ENCODE measurements around the gene PLLP.

DNA sequence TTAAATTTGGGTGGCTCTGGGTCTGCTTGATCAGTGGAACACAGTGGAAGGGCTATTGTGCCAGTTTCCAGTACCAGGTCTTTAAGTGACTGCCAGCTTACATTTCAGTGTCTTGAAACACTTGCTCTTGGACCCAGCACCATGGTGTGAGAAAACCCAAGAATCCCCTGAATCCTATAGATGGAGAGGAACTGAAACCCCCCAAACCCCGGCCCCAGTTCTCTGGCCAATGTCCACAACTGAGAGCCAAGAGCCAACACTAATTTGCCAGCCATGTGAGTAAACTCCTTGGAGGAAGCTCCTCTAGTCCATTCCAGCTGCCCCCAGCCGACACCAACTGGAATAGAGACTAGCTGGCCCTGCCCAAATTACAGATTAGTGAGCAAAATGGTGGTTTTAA is 41.8 kb downstream of the PLLP start:
- TF ChIP-seq, protein P1, sequence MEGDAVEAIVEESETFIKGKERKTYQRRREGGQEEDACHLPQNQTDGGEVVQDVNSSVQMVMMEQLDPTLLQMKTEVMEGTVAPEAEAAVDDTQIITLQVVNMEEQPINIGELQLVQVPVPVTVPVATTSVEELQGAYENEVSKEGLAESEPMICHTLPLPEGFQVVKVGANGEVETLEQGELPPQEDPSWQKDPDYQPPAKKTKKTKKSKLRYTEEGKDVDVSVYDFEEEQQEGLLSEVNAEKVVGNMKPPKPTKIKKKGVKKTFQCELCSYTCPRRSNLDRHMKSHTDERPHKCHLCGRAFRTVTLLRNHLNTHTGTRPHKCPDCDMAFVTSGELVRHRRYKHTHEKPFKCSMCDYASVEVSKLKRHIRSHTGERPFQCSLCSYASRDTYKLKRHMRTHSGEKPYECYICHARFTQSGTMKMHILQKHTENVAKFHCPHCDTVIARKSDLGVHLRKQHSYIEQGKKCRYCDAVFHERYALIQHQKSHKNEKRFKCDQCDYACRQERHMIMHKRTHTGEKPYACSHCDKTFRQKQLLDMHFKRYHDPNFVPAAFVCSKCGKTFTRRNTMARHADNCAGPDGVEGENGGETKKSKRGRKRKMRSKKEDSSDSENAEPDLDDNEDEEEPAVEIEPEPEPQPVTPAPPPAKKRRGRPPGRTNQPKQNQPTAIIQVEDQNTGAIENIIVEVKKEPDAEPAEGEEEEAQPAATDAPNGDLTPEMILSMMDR (IDR thresholded peaks at IDR 0.05): no peak
- TF ChIP-seq POLR2A (IDR thresholded peaks at IDR 0.05) (no peak), POLR2AphosphoS5 (IDR thresholded peaks at IDR 0.05) (no peak)
